GM23338 (cell line): ENCODE measurements around the gene SLC6A8. TPM values are rescaled to one million over a fixed set of nuclear protein-coding genes. Genes with fewer than 3 reads are reported as not detected.

Experiments used
- ATAC-seq: fragments of 200-7000 bp; cut with Tn5 transposase; 3 replicates; pipeline ENCODE4 v1.9.1; 2020
- DNase-seq: peaks from one replicate; pipeline ENCODE4 v3.0.0-alpha.2; 2015; ENCODE audit warnings: low spot score
- H2AFZ ChIP-seq: fragments of 200-600 bp; sonication (generic); 2 replicates; pipeline ENCODE4 v1.8.0; 2016; ENCODE audit warnings: antibody characterized with exemption, mild to moderate bottlenecking, moderate library complexity
- H3F3A ChIP-seq: fragments of 200-600 bp; sonication (generic); replicated peaks from 2 replicates; pipeline ENCODE4 v1.8.0; 2017; ENCODE audit warnings: antibody characterized with exemption, mixed run types, low read depth
- H3K27ac ChIP-seq: fragments of 200-600 bp; sonication (generic); 2 replicates; pipeline ENCODE4 v1.6.1; 2016; ENCODE audit warnings: low read depth
- H3K27me3 ChIP-seq: fragments of 200-600 bp; sonication (generic); 2 replicates; pipeline ENCODE4 v1.8.0; 2016; ENCODE audit warnings: mild to moderate bottlenecking, mixed run types, moderate library complexity; ENCODE audit not compliant: insufficient read depth
- H3K36me3 ChIP-seq: fragments of 200-600 bp; sonication (generic); 2 replicates; pipeline ENCODE4 v1.8.0; 2016; ENCODE audit warnings: mild to moderate bottlenecking; ENCODE audit not compliant: insufficient read depth
- H3K4me1 ChIP-seq: fragments of 200-600 bp; sonication (generic); 2 replicates; pipeline ENCODE4 v1.8.0; 2016; ENCODE audit warnings: mild to moderate bottlenecking, moderate library complexity; ENCODE audit not compliant: insufficient read depth
- H3K4me2 ChIP-seq: fragments of 200-600 bp; sonication (generic); 2 replicates; pipeline ENCODE4 v1.7.1; 2017; ENCODE audit warnings: mixed run types
- H3K4me3 ChIP-seq: fragments of 200-600 bp; sonication (generic); 2 replicates; pipeline ENCODE4 v1.6.1; 2016; ENCODE audit warnings: mixed run types
- H3K79me2 ChIP-seq: fragments of 200-600 bp; sonication (generic); replicated peaks from 2 replicates; pipeline ENCODE4 v1.8.0; 2017; ENCODE audit warnings: mild to moderate bottlenecking; ENCODE audit not compliant: insufficient read depth
- H3K9me2 ChIP-seq: fragments of 200-600 bp; sonication (generic); 2 replicates; pipeline ENCODE4 v1.8.0; 2017; ENCODE audit not compliant: insufficient read depth
- H4K20me1 ChIP-seq: fragments of 200-600 bp; sonication (generic); replicated peaks from 2 replicates; pipeline ENCODE4 v1.8.0; 2017; ENCODE audit warnings: mild to moderate bottlenecking; ENCODE audit not compliant: insufficient read depth
- H3K27ac Mint-ChIP-seq: 2 replicates; pipeline ENCODE4 v1.8.0; 2020; ENCODE audit warnings: inconsistent platforms, mild to moderate bottlenecking, moderate library complexity, mixed read lengths
- H3K27me3 Mint-ChIP-seq: 3 replicates; pipeline ENCODE4 v1.8.0; 2022; ENCODE audit warnings: low read depth, mild to moderate bottlenecking, moderate library complexity, mixed read lengths, inconsistent platforms; ENCODE audit not compliant: insufficient read depth, poor library complexity
- H3K36me3 Mint-ChIP-seq: 3 replicates; pipeline ENCODE4 v1.8.0; 2021; ENCODE audit warnings: low read depth, mild to moderate bottlenecking, inconsistent platforms, moderate library complexity, mixed read lengths
- H3K4me1 Mint-ChIP-seq: 3 replicates; pipeline ENCODE4 v1.8.0; 2020; ENCODE audit warnings: mild to moderate bottlenecking, inconsistent platforms, mixed read lengths
- H3K4me3 Mint-ChIP-seq: 3 replicates; pipeline ENCODE4 v1.8.0; 2021; ENCODE audit warnings: moderate library complexity, mild to moderate bottlenecking, inconsistent platforms, mixed read lengths
- H3K9me3 Mint-ChIP-seq: 3 replicates; pipeline ENCODE4 v1.8.0; 2020; ENCODE audit warnings: moderate library complexity, mild to moderate bottlenecking, inconsistent platforms, mixed read lengths
- CTCF ChIP-seq, 2 experiments: fragments of 200-600 bp in 1 of 2; sonication (generic) in 1 of 2; conservative IDR thresholded peaks; 2 replicates each; pipeline versions ENCODE4 v1.5.1 to v1.6.1; 2016 to 2017; ENCODE audit warnings: antibody characterized with exemption in 2 of 2, low read depth in 2 of 2, mild to moderate bottlenecking in 2 of 2, moderate library complexity in 1 of 2
- ETS1 ChIP-seq: IDR thresholded peaks from 2 replicates; pipeline ENCODE4 v1.6.1; 2016; ENCODE audit warnings: antibody characterized with exemption
- EZH2phosphoT487 ChIP-seq: fragments of 200-600 bp; sonication (generic); IDR thresholded peaks from one replicate; pipeline ENCODE4 v1.8.1; 2018; ENCODE audit warnings: antibody characterized with exemption; ENCODE audit not compliant: unreplicated experiment
- JUNB ChIP-seq: IDR thresholded peaks from one replicate; pipeline ENCODE4 v1.6.1; 2016; ENCODE audit warnings: antibody characterized with exemption; ENCODE audit not compliant: unreplicated experiment
- POLR2AphosphoS5 ChIP-seq: IDR thresholded peaks from 2 replicates; pipeline ENCODE4 v1.6.1; 2016; ENCODE audit warnings: antibody characterized with exemption, low read depth
- REST ChIP-seq: IDR thresholded peaks from one replicate; pipeline ENCODE4 v1.6.1; 2018; ENCODE audit warnings: antibody characterized with exemption; ENCODE audit not compliant: unreplicated experiment
- ZNF114 ChIP-seq: fragments of 250-450 bp; sonication (Bioruptor Pico); IDR thresholded peaks from 2 replicates; pipeline ENCODE4 v1.5.0; 2020; ENCODE audit warnings: mild to moderate bottlenecking, moderate library complexity
- ZNF462 ChIP-seq: fragments of 250-450 bp; sonication (Bioruptor Pico); IDR thresholded peaks from 2 replicates; pipeline ENCODE4 v1.5.0; 2020; ENCODE audit warnings: mild to moderate bottlenecking, moderate library complexity
- polyA plus RNA-seq: library from polyadenylated mRNA; unstranded; fragments of >200 nt; fragmentation: Nextera tagmentation; extraction: Ambion mirVana; gene quantifications from 2 replicates; pipeline ENCODE4 v1.2.1, GENCODE V29; 2016
- total RNA-seq: library from RNA; depleted of rRNA; stranded (reverse); fragments of >200 nt; shearing (Covaris generic); gene quantifications from 2 replicates; pipeline ENCODE4 v1.2.3, GENCODE V29; 2014

The SLC6A8 gene
- total and polyA plus RNA-seq, 2 experiments from 2014 or later, result 19.5 to 68.6 TPM

GRCh38 chrX:153728095-153728494 lies 40.4 kb downstream of the SLC6A8 start:
- H4K20me1 ChIP-seq, result no peaks in the 10 kb centered on the region
- H3K79me2 ChIP-seq, result peaks cover 5% of the 10 kb centered on the region; the same call in 1 of the 2 replicates
- TF ChIP-seq EZH2phosphoT487, result no peak
- no peak for ATAC-seq
- no peaks in the 10 kb centered on the region for H3K9me2 ChIP-seq
- H3K4me2 ChIP-seq, result no peak overlapping the region
- no peaks in the 10 kb centered on the region for H3K27me3 Mint-ChIP-seq
- H3K27ac Mint-ChIP-seq, result no peak overlapping the region
- peaks cover 9% of the 10 kb centered on the region; the same call in 1 of the 3 replicates for H3K36me3 Mint-ChIP-seq
- DNase-seq, result peak; percentile 11
- no peaks in the 10 kb centered on the region for H3K27me3 ChIP-seq
- peaks cover 14% of the 10 kb centered on the region for H3K4me1 Mint-ChIP-seq
- no peak overlapping the region for H3K4me3 Mint-ChIP-seq
- H3K9me3 Mint-ChIP-seq, result peaks cover 2% of the 10 kb centered on the region; the same call in 1 of the 3 replicates
- H3F3A ChIP-seq, result no peaks in the 10 kb centered on the region
- H2AFZ ChIP-seq, result no peak overlapping the region
- H3K36me3 ChIP-seq, result no peaks in the 10 kb centered on the region
- H3K4me3 ChIP-seq, result no peak overlapping the region
- H3K27ac ChIP-seq, result no peak overlapping the region
- H3K4me1 ChIP-seq, result peaks cover 8% of the 10 kb centered on the region; the same call in 1 of the 2 replicates

GRCh38 chrX:153728951-153729631 lies 41.4 kb downstream of the SLC6A8 start:
- H4K20me1 ChIP-seq, result no peaks in the 10 kb centered on the region
- no peak overlapping the region for H3K27ac Mint-ChIP-seq
- H3F3A ChIP-seq, result no peaks in the 10 kb centered on the region
- peaks cover 8% of the 10 kb centered on the region; the same call in 1 of the 2 replicates for H3K4me1 ChIP-seq
- TF ChIP-seq CTCF (conservative IDR thresholded peaks at IDR 0.05; ENCODE audit: low read depth in 2 of 2) (no peak), ZNF114 (CRISPR knock-in tag) (no peak), REST (no peak), ZNF462 (no peak), ETS1 (no peak), EZH2phosphoT487 (no peak), POLR2AphosphoS5 (no peak), JUNB (no peak)
- H3K79me2 ChIP-seq, result no peaks in the 10 kb centered on the region
- no peaks in the 10 kb centered on the region for H3K9me2 ChIP-seq
- peaks cover 4% of the 10 kb centered on the region for H3K27me3 Mint-ChIP-seq
- H2AFZ ChIP-seq, result no peak overlapping the region
- H3K9me3 Mint-ChIP-seq, result peaks cover 2% of the 10 kb centered on the region; the same call in 1 of the 3 replicates
- H3K27ac ChIP-seq, result no peak overlapping the region
- no peak overlapping the region for H3K4me2 ChIP-seq
- DNase-seq (no peak), ATAC-seq (no peak)
- no peaks in the 10 kb centered on the region for H3K27me3 ChIP-seq
- H3K36me3 ChIP-seq, result no peaks in the 10 kb centered on the region
- H3K36me3 Mint-ChIP-seq, result peaks cover 9% of the 10 kb centered on the region; the same call in 1 of the 3 replicates
- peaks cover 14% of the 10 kb centered on the region for H3K4me1 Mint-ChIP-seq
- no peak overlapping the region for H3K4me3 ChIP-seq
- no peak overlapping the region for H3K4me3 Mint-ChIP-seq
